GM12878 (cell line): ENCODE measurements around the gene TNK2.
"Not testable (repeated sequence)": the region's sequence is repeated elsewhere in the genome, so short reads cannot be mapped to it uniquely, and the experiment has no call there.

Experiments
- ATF2 ChIP-seq: IDR thresholded peaks from 2 replicates; pipeline ENCODE4 v1.6.1; 2012; ENCODE audit warnings: low read length, inconsistent platforms
- BCL11A ChIP-seq: IDR thresholded peaks from 2 replicates; pipeline ENCODE4 v1.6.1; 2011; ENCODE audit warnings: low read depth, low read length
- EP300 ChIP-seq, 2 experiments: fragments of 150-350 bp in 1 of 2; IDR thresholded peaks; 2 replicates each; pipeline ENCODE4 v1.6.1; 2011 to 2012; ENCODE audit warnings: low read depth in 2 of 2, low read length in 2 of 2, borderline replicate concordance in 1 of 2, improper control_type of control experiment in 1 of 2, inconsistent platforms in 1 of 2; ENCODE audit not compliant: control insufficient read depth in 1 of 2
- HDAC6 ChIP-seq: fragments of 200-600 bp; sonication (generic); IDR thresholded peaks from one replicate; pipeline ENCODE4 v1.8.0; 2017; ENCODE audit warnings: antibody characterized with exemption; ENCODE audit not compliant: unreplicated experiment
- HDGF ChIP-seq: fragments of 450-650 bp; IDR thresholded peaks from 2 replicates; pipeline ENCODE4 v1.6.1; 2016; ENCODE audit warnings: antibody characterized with exemption
- KAT2A ChIP-seq: conservative IDR thresholded peaks from 2 replicates; pipeline ENCODE4 v1.6.1; 2011; ENCODE audit warnings: low read depth, low read length; ENCODE audit not compliant: control insufficient read depth
- NFXL1 ChIP-seq: fragments of 450-650 bp; IDR thresholded peaks from 2 replicates; pipeline ENCODE4 v1.6.1; 2017; ENCODE audit warnings: antibody characterized with exemption, mild to moderate bottlenecking, borderline replicate concordance
- PKNOX1 ChIP-seq: fragments of 450-650 bp; IDR thresholded peaks from 2 replicates; pipeline ENCODE4 v1.6.1; 2016; ENCODE audit warnings: mild to moderate bottlenecking
- POLR2A ChIP-seq: IDR thresholded peaks from 2 replicates; pipeline ENCODE4 v1.6.1; 2011; ENCODE audit warnings: low read depth, mild to moderate bottlenecking, low read length
- STAT1 ChIP-seq: fragments of 450-650 bp; conservative IDR thresholded peaks from 2 replicates; pipeline ENCODE4 v1.6.1; 2014; ENCODE audit warnings: antibody characterized with exemption, mild to moderate bottlenecking
- YBX1 ChIP-seq: fragments of 450-650 bp; IDR thresholded peaks from 2 replicates; pipeline ENCODE4 v1.6.1; 2016; ENCODE audit warnings: antibody characterized with exemption
- ZNF24 ChIP-seq: fragments of 450-650 bp; IDR thresholded peaks from 2 replicates; pipeline ENCODE4 v1.6.1; 2017; ENCODE audit warnings: antibody characterized with exemption, mild to moderate bottlenecking
- ZNF274 ChIP-seq: IDR thresholded peaks from one replicate; pipeline ENCODE4 v1.8.0; 2011; ENCODE audit not compliant: insufficient read length, insufficient read depth
- TF ChIP-seq, protein P1 (sequence below), 3 experiments: IDR thresholded peaks in 2 of 3; conservative IDR thresholded peaks in 1 of 3; 2 replicates each; pipeline ENCODE4 v1.5.1; 2011; ENCODE audit warnings: low read depth in 3 of 3, low read length in 3 of 3, mild to moderate bottlenecking in 3 of 3, control low read depth in 2 of 3, moderate library complexity in 2 of 3, inconsistent platforms in 1 of 3, mixed read lengths in 1 of 3; ENCODE audit not compliant: control insufficient read depth in 2 of 3, insufficient read depth in 1 of 3; ENCODE audit errors: extremely low read depth in 1 of 3

GRCh38 chr3:195902634-195903033, 5.7 kb downstream of the TNK2 start:
- TF ChIP-seq HDGF; POLR2A; HDAC6; STAT1; BCL11A; KAT2A; EP300 (IDR thresholded peaks at IDR 0.05; ENCODE audit: borderline replicate concordance in 1 of 2, control insufficient read depth in 1 of 2, low read depth in 2 of 2, low read length in 2 of 2); PKNOX1; ZNF24; YBX1; NFXL1; ZNF274; ATF2: not testable (repeated sequence)
- TF ChIP-seq, protein P1, sequence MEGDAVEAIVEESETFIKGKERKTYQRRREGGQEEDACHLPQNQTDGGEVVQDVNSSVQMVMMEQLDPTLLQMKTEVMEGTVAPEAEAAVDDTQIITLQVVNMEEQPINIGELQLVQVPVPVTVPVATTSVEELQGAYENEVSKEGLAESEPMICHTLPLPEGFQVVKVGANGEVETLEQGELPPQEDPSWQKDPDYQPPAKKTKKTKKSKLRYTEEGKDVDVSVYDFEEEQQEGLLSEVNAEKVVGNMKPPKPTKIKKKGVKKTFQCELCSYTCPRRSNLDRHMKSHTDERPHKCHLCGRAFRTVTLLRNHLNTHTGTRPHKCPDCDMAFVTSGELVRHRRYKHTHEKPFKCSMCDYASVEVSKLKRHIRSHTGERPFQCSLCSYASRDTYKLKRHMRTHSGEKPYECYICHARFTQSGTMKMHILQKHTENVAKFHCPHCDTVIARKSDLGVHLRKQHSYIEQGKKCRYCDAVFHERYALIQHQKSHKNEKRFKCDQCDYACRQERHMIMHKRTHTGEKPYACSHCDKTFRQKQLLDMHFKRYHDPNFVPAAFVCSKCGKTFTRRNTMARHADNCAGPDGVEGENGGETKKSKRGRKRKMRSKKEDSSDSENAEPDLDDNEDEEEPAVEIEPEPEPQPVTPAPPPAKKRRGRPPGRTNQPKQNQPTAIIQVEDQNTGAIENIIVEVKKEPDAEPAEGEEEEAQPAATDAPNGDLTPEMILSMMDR (IDR thresholded peaks at IDR 0.05 in 2 of 3, conservative IDR thresholded peaks at IDR 0.05 in 1 of 3; ENCODE audit: control insufficient read depth in 2 of 3, extremely low read depth in 1 of 3, insufficient read depth in 1 of 3, low read depth in 3 of 3, low read length in 3 of 3), result not testable (repeated sequence)
